ENCODE measurements around the gene LYPD6B. TPM values are rescaled to one million over a fixed set of nuclear protein-coding genes. Genes with fewer than 3 reads are reported as not detected.

Gene LYPD6B
- total RNA-seq, 1 donor from 2014 or later: 27.2 TPM

DNA sequence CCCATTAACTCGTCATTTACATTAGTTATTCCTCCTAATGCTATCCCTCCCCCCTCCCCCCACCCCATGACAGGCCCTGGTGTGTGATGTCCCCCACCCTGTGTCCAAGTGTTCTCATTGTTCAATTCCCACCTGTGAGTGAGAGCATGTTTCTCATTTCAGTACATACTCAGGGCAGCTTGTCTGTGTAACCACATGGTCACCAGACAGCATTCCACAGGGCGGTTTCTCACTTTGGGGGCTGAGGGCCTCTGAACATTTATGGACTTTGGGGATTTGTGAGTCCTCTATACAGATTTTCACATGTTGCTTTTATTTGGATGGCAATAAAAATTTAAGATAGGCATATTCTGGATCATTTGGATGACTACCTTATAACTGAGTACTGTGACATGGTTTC, 84.0 kb downstream of the LYPD6B start:
- H3K4me3 Mint-ChIP-seq: no peak overlapping the region
- no peak for DNase-seq (ENCODE audit: low spot score in 2 of 2, unreplicated experiment in 2 of 2)
- TF ChIP-seq, protein P1, sequence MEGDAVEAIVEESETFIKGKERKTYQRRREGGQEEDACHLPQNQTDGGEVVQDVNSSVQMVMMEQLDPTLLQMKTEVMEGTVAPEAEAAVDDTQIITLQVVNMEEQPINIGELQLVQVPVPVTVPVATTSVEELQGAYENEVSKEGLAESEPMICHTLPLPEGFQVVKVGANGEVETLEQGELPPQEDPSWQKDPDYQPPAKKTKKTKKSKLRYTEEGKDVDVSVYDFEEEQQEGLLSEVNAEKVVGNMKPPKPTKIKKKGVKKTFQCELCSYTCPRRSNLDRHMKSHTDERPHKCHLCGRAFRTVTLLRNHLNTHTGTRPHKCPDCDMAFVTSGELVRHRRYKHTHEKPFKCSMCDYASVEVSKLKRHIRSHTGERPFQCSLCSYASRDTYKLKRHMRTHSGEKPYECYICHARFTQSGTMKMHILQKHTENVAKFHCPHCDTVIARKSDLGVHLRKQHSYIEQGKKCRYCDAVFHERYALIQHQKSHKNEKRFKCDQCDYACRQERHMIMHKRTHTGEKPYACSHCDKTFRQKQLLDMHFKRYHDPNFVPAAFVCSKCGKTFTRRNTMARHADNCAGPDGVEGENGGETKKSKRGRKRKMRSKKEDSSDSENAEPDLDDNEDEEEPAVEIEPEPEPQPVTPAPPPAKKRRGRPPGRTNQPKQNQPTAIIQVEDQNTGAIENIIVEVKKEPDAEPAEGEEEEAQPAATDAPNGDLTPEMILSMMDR (IDR thresholded peaks at IDR 0.05; ENCODE audit: unreplicated experiment): no peak
- H3K4me1 Mint-ChIP-seq: peaks cover 60% of the 10 kb centered on the region
- no peaks in the 10 kb centered on the region for H3K27me3 Mint-ChIP-seq (ENCODE audit: low read depth)
- no peaks in the 10 kb centered on the region for H3K36me3 Mint-ChIP-seq
- H3K9me3 Mint-ChIP-seq: no peaks in the 10 kb centered on the region
- peak overlapping the region; percentile 14 for H3K27ac Mint-ChIP-seq

GRCh38 chr2:149125031-149125725, 86.7 kb downstream of the LYPD6B start:
- Mint-ChIP-seq H3K9me3 (no peaks in the 10 kb centered on the region), H3K36me3 (no peaks in the 10 kb centered on the region), H3K4me3 (no peak overlapping the region), H3K27me3 (ENCODE audit: low read depth) (no peaks in the 10 kb centered on the region), H3K4me1 (peaks cover 49% of the 10 kb centered on the region), H3K27ac (no peak overlapping the region)
- no peak for DNase-seq (ENCODE audit: low spot score in 2 of 2, unreplicated experiment in 2 of 2)
- TF ChIP-seq, protein P1 (IDR thresholded peaks at IDR 0.05; ENCODE audit: unreplicated experiment): no peak

DNA sequence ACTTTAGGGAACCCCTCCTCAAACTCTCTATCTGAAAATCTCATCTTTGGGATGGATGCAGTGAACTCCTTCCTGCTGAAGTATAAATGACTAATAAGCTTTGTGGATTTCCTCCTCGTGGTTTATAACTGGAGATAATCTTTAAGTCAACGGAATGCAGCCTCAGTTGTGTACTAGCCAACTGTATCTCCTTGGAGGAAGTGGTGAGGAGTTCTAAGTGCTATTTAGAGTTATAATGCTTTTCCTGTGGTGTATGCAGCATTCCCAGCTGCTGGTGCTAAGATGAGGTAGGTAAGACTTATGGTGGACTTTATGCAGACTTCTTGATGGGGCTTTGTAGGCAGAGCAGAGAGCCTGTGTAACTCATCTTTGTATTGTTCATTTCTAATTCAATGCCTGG, 90.9 kb downstream of the LYPD6B start:
- TF ChIP-seq, protein P1 (IDR thresholded peaks at IDR 0.05; ENCODE audit: unreplicated experiment): no peak
- peaks cover 47% of the 10 kb centered on the region for H3K4me1 Mint-ChIP-seq
- H3K27me3 Mint-ChIP-seq (ENCODE audit: low read depth): no peaks in the 10 kb centered on the region
- H3K9me3 Mint-ChIP-seq: no peaks in the 10 kb centered on the region
- H3K36me3 Mint-ChIP-seq: no peaks in the 10 kb centered on the region
- H3K27ac Mint-ChIP-seq: no peak overlapping the region
- no peak for DNase-seq (ENCODE audit: low spot score in 2 of 2, unreplicated experiment in 2 of 2)
- H3K4me3 Mint-ChIP-seq: no peak overlapping the region

DNA sequence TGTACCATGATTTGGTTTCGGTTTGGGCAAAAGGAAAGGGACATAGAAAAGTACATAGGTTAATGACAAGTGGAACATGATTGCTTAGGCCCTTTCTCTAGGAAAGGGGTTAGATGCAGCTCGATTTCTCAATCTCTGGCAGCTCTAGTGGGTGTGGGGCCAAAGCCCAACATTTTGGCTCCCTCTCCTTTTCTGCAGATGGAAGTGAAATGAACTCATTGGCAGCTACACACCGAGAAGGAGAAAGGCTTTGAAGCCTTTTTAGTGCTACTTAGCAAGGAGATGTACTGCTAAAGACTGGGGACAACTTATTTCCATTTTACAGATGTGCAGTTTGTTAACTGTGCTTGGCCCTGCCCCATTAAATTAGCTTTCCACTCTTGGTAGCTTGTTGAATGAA, 93.8 kb downstream of the LYPD6B start:
- no peak for DNase-seq (ENCODE audit: low spot score in 2 of 2, unreplicated experiment in 2 of 2)
- Mint-ChIP-seq H3K9me3 (no peaks in the 10 kb centered on the region), H3K4me3 (no peak overlapping the region), H3K27ac (no peak overlapping the region), H3K36me3 (no peaks in the 10 kb centered on the region), H3K4me1 (peaks cover 49% of the 10 kb centered on the region), H3K27me3 (ENCODE audit: low read depth) (no peaks in the 10 kb centered on the region)
- TF ChIP-seq, protein P1 (IDR thresholded peaks at IDR 0.05; ENCODE audit: unreplicated experiment): no peak

GRCh38 chr2:149132901-149133300, 94.4 kb downstream of the LYPD6B start:
- DNase-seq (ENCODE audit: low spot score in 2 of 2, unreplicated experiment in 2 of 2): no peak
- TF ChIP-seq, protein P1 (IDR thresholded peaks at IDR 0.05; ENCODE audit: unreplicated experiment): no peak
- Mint-ChIP-seq H3K27ac (no peak overlapping the region), H3K9me3 (no peaks in the 10 kb centered on the region), H3K27me3 (ENCODE audit: low read depth) (no peaks in the 10 kb centered on the region), H3K4me1 (peaks cover 49% of the 10 kb centered on the region), H3K36me3 (no peaks in the 10 kb centered on the region), H3K4me3 (no peak overlapping the region)
